ENCODE data around the gene ERC2.

The ERC2 gene

DNA sequence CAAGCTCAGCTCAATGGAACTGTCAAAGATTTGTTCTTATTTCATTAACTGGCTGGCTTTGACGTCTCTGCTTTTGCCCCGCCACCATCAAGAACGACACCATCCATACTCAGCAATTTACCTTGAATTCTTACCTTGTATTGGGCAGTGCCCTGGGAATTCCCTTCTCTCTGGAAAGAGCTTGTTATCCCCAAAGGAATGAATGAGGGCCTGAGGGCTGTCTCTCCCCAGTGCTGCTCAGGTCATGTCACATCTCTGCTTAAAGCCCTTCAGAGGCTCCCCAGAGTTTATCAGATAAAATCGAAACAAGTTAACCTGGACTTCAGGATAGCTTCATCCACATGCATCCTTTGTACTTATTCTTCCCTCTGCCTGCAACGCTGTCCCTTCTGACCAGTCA, 975.3 kb downstream of the ERC2 start:
- no peak for DNase-seq (ENCODE audit: low spot score)

GRCh38 chr3:55491296-55491816, 976.9 kb downstream of the ERC2 start:
- DNase-seq (ENCODE audit: low spot score): no peak

- no peak for DNase-seq (ENCODE audit: low spot score)
Observed at GRCh38 chr3:55490276-55490913, 977.9 kb downstream of the ERC2 start.

DNA sequence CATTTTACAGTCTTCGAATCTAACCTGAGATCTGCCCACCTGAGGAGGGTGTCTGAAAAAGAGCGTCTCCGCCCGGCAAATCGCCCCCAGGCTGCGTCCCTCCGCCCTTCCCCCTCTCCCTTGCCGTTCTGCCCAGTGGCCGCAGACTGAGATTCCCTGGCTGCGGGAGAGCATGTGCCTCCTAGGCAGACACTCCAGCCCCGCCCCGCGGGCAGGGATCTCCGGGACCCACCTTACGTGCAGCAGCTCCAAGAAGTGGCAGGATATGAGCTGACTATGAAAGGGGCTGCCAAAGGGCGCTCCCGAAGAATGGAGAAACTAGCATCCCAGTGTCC, 978.5 kb downstream of the ERC2 start:
- DNase-seq (ENCODE audit: low spot score): no peak

- DNase-seq (ENCODE audit: low spot score): peak; percentile 71
Observed at GRCh38 chr3:55488398-55489055, 979.7 kb downstream of the ERC2 start.

DNA sequence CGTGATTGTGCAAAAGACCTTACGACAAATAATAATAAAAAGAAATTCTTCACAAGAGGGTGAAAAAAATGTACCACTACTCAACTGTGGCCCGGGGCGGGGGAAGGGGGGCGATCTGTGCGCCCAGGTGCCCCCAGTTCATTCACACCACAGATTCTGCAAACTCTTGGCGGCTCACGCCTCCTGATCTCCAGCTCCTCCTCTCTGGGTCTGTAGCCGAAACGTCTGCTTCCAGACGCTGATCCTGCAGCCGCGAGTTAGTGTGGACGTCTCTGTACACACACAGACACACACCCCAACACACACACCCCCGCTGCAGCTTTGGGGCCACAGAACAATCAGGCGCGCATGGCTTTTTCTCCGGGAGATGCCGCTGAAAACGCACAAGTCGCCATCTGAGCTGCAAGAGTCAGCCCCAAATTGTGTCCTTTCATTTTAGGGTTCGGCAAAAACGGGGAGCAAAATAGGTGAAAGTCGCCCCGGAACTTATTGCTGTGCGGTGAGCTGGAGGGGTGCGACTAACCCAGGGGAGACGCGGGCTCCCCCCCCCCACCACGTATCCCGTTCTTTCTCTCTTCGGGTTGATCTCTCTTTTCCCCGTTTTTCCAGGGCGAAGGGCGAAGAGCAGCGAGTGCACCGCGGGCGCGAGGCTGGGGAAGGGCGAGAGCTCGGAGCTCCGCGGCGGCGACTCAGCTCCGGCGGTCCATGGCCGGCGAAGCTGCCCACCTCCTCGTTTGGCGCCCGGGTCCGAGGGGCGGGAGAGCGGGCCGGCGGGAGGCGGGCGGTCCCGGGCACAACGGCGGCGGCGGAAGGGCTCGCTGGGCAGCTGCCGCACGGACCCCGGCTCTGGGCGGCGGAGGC, 980.7 kb downstream of the ERC2 start:
- DNase-seq (ENCODE audit: low spot score): peak; percentile 28

DNA sequence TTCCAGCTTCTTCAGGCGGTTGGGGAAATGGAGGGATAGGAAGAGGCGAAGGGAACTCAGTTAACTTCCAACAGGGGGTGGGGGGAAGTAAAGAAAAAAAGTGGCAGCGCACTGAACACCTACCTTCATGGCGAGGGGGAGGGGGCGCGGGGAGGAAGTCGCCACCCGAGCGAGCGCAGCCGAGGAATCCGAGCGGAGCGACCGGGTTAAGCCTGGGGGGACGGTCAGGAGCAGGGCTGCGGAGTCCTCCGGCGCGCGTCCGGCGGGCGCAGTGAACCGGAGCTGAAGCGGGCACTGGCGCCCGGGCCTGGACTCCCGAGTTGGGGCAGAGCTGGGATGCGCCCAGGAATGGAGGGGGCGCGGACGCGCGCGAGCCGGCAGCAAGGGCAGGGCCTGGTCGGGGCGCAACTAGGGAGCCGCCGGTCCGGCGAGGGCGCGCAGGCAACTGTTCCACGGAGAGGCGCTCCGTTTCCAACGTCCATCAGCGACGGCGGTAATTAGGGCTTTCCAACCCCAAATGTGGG, 981.3 kb downstream of the ERC2 start, which contains the start of gene WNT5A:
WNT5A (minus strand) TSS at position 450 of the 524 bp plus-strand sequence; CDS start at position 129, 321 bp downstream.
- no peak for DNase-seq (ENCODE audit: low spot score)

DNA sequence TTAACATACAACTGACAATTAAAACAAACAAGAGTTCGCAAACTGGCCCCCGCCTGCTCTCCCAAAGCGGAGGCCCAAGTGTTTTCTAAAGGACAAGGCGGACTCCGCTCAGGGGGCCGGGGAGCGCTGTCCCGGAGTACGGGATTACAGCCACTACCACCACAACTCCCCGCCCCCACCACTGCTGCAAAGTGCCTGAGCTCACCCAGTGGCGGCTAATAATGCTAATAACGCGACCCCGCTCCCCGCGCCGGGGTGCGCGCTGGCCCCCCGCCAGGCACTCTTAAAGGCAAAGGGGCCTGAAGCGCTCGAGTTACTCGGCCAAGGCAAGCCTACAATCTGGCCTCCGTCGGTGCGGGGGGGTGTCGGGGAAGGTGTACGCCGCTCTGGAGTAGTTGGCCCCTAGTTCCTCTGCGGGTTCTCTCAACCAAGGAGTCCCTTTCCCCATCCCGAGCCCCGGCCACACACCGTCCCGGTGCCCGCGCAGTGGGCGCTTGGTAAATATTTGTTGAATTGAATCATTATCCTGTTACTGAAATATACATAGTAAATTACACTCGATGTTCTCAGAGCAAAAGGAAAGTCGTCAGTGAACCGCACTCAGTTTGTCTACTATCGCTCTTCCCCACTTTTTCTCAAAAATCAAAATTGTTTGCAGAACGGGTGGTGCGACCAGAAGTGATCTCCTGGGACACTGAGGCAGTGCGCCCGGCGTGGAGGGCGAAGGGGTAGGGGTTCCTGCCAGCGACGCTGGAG, 982.0 kb downstream of the ERC2 start:
- DNase-seq (ENCODE audit: low spot score): peak; percentile 39

DNA sequence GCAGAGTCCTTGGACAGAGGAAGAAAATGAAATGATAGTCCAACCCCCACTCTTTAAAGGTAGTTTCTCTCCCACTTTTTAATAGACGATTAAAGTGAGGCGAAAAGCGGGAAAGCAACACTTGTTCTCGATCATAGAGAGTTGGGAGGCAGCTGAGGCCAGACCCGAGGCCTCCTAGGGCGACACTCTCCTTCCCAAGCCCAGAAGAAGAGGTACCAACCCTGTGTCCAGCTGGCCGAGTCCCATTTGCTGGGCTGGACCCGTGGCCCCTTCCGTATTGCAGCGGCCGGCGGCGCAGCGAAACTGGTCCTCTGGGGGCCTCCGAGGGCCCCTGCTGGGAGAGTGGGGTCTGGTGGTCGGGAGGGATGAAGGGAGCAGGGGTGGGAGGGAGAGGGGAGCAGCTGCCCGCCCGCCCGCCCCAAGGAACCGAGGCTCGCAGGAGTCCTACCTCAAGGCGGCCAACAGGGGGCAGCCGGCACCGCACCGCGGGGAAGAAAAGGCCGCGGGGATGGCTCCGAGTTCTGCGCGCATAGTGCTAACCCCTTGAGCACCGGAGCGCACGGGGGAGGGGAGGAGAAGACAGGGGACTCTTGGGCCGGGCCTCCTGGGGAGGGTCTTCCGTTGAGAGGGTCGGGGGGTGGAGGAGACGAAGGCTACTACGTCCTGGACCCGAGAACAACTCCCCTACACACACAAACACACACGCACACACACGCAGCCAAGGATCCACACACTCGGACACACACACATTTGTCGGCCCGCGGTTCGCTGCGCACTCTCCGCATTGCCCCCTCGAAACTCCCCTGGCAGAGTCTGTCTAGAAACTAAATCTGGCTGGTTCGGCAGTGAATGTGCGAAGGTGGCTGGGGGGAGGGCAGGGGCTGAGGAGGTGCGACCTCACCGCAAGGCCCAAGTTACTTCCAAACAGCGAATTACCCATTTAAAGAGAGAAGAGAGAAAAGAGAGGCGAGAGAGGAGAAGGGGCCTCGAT, 983.2 kb downstream of the ERC2 start:
- DNase-seq (ENCODE audit: low spot score): peak; percentile 65

- no peak for DNase-seq (ENCODE audit: low spot score)
Observed at GRCh38 chr3:55484191-55484689, 984.0 kb downstream of the ERC2 start.

GRCh38 chr3:55483196-55484095, 984.8 kb downstream of the ERC2 start:
- no peak for DNase-seq (ENCODE audit: low spot score)

DNA sequence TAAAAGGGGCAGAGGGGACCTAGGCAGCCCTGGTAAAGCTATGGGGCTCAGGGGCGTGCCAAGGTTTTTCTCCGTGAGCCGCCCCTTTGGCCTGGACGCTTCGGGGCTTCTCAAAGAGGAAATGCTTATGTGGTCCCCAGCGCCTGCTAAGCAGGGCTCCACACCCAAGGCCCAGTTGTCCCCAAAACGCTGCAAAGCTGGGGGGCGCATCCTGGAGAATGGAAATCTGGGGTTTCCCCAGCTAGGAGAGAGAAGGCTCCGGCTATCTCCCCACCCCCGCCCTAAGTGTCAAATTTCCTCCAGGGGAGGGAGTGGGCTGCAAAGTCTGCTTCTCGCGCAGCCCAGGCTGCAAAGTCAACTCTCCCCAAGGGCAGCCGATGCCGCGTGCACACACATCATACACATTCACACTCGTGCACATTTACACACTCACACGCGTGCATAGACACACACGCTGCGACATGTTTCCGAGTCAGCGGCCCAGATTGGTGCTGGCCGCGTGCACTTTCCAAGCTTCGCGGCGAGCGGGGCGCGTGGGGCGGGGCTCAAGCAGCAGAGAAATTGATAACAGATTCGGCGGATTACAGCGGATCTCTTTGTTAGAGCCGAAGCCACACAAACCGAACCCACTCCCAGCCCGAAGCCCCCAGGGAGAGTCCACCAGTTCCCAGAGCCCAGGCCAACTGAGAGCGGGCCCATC, 985.6 kb downstream of the ERC2 start:
- DNase-seq (ENCODE audit: low spot score): no peak

DNA sequence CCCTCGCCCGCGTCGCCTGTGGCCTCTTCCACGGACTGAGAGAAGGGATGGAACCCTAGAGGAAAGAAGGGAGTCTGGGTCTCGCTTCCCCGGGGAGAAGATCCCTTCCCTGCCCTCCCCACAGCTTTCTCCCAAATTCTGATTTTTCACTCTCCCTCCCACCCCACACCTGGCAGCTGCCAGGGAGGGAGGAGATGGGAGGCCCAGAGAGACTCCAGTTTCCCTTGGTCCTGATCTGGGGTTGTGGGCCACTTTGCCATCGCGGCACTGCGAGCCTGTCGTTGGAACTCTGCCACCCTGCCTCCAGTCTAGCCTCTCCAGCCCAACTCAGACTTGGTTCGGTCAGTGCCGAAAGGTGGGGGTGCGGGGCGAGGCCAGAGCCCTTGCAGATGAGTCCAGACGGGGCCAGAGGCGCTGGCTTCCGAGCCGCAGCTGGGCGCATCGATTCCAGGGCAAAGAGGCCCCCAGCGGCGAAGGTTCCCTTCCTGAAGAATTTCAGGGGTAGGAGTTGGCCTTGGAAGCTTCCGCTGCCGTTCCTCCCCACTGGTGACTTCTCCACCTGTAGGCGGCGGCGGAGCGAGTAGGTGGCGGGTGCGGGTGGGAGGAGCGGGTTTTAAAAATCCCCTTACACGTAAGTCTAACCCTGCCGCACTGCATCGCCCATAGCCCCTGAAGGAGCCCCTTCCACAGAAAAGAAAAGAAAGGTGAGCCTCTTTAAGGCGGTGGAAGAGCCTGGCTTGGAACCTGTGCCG, 986.3 kb downstream of the ERC2 start:
- DNase-seq (ENCODE audit: low spot score): no peak

DNA sequence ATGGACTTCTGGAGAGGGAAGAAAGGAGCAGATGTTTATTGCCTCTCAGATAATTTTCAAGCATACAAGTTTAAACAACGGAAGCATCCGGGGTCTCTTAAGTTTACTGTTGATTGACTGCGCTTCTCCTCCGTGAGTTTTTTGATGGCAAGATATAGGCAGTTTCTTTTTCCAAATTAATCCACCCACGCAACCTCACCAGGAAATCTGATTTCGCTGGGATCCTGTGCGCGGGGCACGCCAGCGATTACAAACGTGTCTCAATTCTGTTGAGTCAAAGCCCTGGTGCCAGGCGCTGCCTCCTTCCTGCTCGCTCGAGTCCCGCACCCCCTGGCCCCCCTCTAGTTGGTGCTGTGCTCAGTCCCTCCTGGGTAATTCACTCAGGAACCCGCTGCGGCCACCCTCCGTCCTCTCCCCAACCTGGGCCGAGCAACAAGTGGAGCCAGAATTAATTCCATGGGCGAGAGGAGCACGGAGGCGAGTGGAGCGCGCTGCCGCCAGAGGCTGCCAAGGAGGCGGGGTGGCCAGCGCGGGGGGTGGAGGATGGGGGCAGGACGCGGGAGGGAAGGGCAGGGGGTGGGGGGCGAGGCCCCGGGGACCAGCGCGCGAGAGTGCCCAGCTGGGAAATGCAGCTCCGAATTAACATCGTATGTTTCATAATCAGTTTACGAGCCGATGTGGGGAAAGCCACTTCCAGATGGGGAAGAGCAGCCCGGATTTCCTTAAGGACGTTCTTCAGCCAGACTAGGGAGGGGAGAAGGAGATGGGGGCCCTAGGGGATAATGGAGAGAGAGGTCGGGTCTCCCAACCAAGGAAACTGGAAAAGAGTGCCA, 987.1 kb downstream of the ERC2 start:
- DNase-seq (ENCODE audit: low spot score): no peak

DNA sequence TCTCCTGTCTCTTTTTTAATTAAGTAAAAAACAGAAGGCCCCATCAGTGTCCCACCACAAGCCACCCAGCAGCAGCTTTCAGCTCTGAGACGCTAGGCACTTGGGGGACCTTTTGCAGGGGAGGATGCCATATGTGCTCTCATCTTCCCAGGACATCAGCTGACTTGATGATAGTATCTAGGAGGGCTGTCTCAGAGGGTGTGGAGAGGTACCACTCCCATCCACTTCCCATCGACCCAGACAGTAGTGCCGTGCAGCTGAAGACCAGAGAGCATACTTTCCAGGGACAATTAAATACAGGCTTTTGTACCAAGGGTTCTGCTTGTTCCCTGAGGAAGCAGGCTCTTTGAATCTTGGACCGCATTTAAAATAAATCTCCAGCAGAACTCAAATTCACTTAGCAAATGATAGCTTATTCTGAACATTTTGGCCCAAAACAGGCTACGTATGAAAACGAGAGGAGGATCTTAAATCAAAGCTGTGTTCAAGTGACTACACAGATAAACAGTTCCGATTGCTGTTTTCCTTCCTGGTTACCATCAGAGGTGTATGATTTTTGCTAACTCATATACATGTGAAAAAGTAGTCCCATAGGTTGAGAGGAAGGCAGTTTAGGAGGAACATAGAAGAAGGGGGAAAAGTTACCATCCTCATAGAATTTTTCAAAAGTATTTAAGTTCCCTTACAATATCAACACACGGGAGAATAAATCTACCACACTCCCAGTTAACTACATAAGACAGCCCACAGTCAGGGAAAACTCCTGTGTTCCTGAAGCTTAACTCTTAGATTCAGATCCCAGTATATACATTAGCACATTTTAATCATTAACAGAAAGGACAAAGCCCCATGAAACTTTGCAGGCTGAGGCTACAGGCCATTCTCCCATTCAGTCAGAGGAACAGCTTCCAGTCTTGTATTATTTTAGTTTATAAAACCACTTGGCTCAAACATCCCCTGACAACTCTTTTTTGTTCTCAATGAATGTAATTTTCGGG, 990.7 kb downstream of the ERC2 start:
- DNase-seq (ENCODE audit: low spot score): no peak

- no peak for DNase-seq (ENCODE audit: low spot score)
Observed at GRCh38 chr3:55476515-55476914, 991.8 kb downstream of the ERC2 start.
